CD4-positive, alpha-beta T cell (primary cell): Measurements from ENCODE around the gene CCNJL. TPM values are rescaled to one million over a fixed set of nuclear protein-coding genes. Genes with fewer than 3 reads are reported as not detected.

ENCODE experiments used
- ATAC-seq: fragments of 200-7000 bp; cut with Tn5 transposase; one replicate; pipeline ENCODE4 v1.10.0; 2022; ENCODE audit warnings: mild to moderate bottlenecking; ENCODE audit not compliant: poor library complexity
- CTCF ChIA-PET: fragments of 350-600 bp; sonication (Branson Sonifier 250); formaldehyde crosslinking; loops from one replicate; lab custom pipeline; 2021; ENCODE audit warnings: antibody characterized with exemption, inconsistent platforms; lab: Charles Lee
- POLR2A ChIA-PET: fragments of 350-600 bp; sonication (Branson Sonifier 250); formaldehyde crosslinking; loops from one replicate; lab custom pipeline; 2021; ENCODE audit warnings: antibody characterized with exemption, inconsistent platforms; lab: Charles Lee
- DNase-seq, 14 experiments: peaks; one replicate each; pipeline ENCODE4 v3.0.0-alpha.2; 2013 to 2020; ENCODE audit warnings: mixed read lengths in 2 of 14
- H3K27ac ChIP-seq, 2 donors: one replicate each; pipeline versions ENCODE4 v1.5.1 to v1.7.0; 2013; ENCODE audit warnings: low read length in 2 of 2, low read depth in 1 of 2, mild to moderate bottlenecking in 1 of 2
- H3K27me3 ChIP-seq, 2 experiments: 1 replicate in 1 of 2; 2 replicates in 1 of 2; pipeline versions ENCODE4 v1.6.1 to v1.7.0; 2013; ENCODE audit warnings: low read length in 2 of 2, control low read depth in 1 of 2, mild to moderate bottlenecking in 1 of 2, moderate library complexity in 1 of 2; ENCODE audit not compliant: insufficient read depth in 2 of 2, control insufficient read depth in 1 of 2
- H3K36me3 ChIP-seq: one replicate; pipeline ENCODE4 v1.6.1; 2013; ENCODE audit warnings: low read length, control low read depth; ENCODE audit not compliant: insufficient read depth
- H3K4me1 ChIP-seq: one replicate; pipeline ENCODE4 v1.6.1; 2013; ENCODE audit warnings: low read length, control low read depth; ENCODE audit not compliant: insufficient read depth
- H3K4me3 ChIP-seq: one replicate; pipeline ENCODE4 v1.5.1; 2013; ENCODE audit warnings: mild to moderate bottlenecking, low read length, moderate library complexity
- H3K9me3 ChIP-seq, 2 experiments: 1 replicate in 1 of 2; 2 replicates in 1 of 2; pipeline versions ENCODE4 v1.6.1 to v1.7.0; 2013; ENCODE audit warnings: low read length in 2 of 2, mild to moderate bottlenecking in 2 of 2, control low read depth in 1 of 2, moderate library complexity in 1 of 2; ENCODE audit not compliant: control insufficient read depth in 1 of 2, insufficient read depth in 1 of 2
- H3K27ac Mint-ChIP-seq: one replicate; pipeline ENCODE4 v1.8.0; 2020; ENCODE audit warnings: mixed read lengths
- H3K27me3 Mint-ChIP-seq: one replicate; pipeline ENCODE4 v1.8.0; 2021; ENCODE audit warnings: mixed read lengths
- H3K36me3 Mint-ChIP-seq: one replicate; pipeline ENCODE4 v1.8.0; 2021; ENCODE audit warnings: low read depth, mixed read lengths
- H3K4me1 Mint-ChIP-seq: one replicate; pipeline ENCODE4 v1.8.0; 2021; ENCODE audit warnings: low read depth, mixed read lengths
- H3K4me3 Mint-ChIP-seq: one replicate; pipeline ENCODE4 v1.8.0; 2020; ENCODE audit warnings: mild to moderate bottlenecking, mixed read lengths
- H3K9me3 Mint-ChIP-seq: one replicate; pipeline ENCODE4 v1.8.0; 2020; ENCODE audit warnings: mixed read lengths
- CTCF ChIP-seq: fragments of 200-600 bp; IDR thresholded peaks from one replicate; pipeline ENCODE4 v1.8.0; 2022; ENCODE audit warnings: antibody characterized with exemption, mild to moderate bottlenecking
- intact Hi-C, 2 experiments: fragments of 100-400 bp; cut with DNase I in 1 of 2; cut with micrococcal nuclease in 1 of 2; formaldehyde crosslinking; loops; one replicate each; pipeline versions ENCODE4 v1.15.1 to v1.9.0; 2023 to 2025; cut with DNase I, micrococcal nuclease
- total RNA-seq, 174 experiments: library from RNA in 2 of 174; stranded (reverse) in 2 of 174; gene quantifications; one replicate each; pipeline ENCODE4 v1.2.3 and lab custom pipeline; 2021 to 2026

The CCNJL gene
- total RNA-seq, 2 experiments from 2014 or later: not detected

- Mint-ChIP-seq H3K27me3 (peaks cover 8% of the 10 kb centered on the region), H3K4me3 (no peak overlapping the region), H3K36me3 (no peaks in the 10 kb centered on the region), H3K4me1 (no peaks in the 10 kb centered on the region), H3K9me3 (no peaks in the 10 kb centered on the region), H3K27ac (no peak overlapping the region)
- H3K27me3 ChIP-seq: peaks cover 0 to 2% of the 10 kb centered on the region in 2 experiments
- H3K36me3 ChIP-seq: no peaks in the 10 kb centered on the region
- intact Hi-C loops: no loop called here
- ChIA-PET CTCF (interaction anchor here (1.3 kb wide), 1 partner anchor 12 kb away, joined by 3 read pairs; no protein-coding TSS in a partner anchor), POLR2A (no interaction called here)
- no peak overlapping the region for H3K4me3 ChIP-seq
- H3K4me1 ChIP-seq: no peaks in the 10 kb centered on the region
- no peak for TF ChIP-seq CTCF
- no peaks in the 10 kb centered on the region for H3K9me3 ChIP-seq
- H3K27ac ChIP-seq: no peak overlapping the region
- DNase-seq: no peak
- ATAC-seq: no peak
Observed at GRCh38 chr5:160357394-160357793, 45.0 kb upstream of the CCNJL start.

- no peak overlapping the region for H3K27ac Mint-ChIP-seq
- Histone ChIP-seq H3K4me1 (no peaks in the 10 kb centered on the region), H3K4me3 (no peak overlapping the region), H3K9me3 (no peaks in the 10 kb centered on the region), H3K36me3 (no peaks in the 10 kb centered on the region), H3K27me3 (peaks cover 0 to under 1% of the 10 kb centered on the region in 2 experiments), H3K27ac (no peak overlapping the region)
- DNase-seq (no peak), ATAC-seq (no peak)
- H3K27me3 Mint-ChIP-seq: peaks cover 1% of the 10 kb centered on the region
- intact Hi-C loops: no loop called here
- POLR2A ChIA-PET: no interaction called here
- H3K9me3 Mint-ChIP-seq: no peaks in the 10 kb centered on the region
- no peaks in the 10 kb centered on the region for H3K4me1 Mint-ChIP-seq
- no peaks in the 10 kb centered on the region for H3K36me3 Mint-ChIP-seq
- CTCF ChIA-PET: interaction anchor here (1.3 kb wide), 1 partner anchor 11 kb away, joined by 3 read pairs; no protein-coding TSS in a partner anchor
- H3K4me3 Mint-ChIP-seq: no peak overlapping the region
- TF ChIP-seq CTCF: no peak
Observed at GRCh38 chr5:160356550-160357347, 44.4 kb upstream of the CCNJL start.

GRCh38 chr5:160354666-160355065 lies 42.3 kb upstream of the CCNJL start:
- ATAC-seq: no peak
- H3K4me3 Mint-ChIP-seq: no peak overlapping the region
- POLR2A ChIA-PET: no interaction called here
- H3K27me3 Mint-ChIP-seq: no peaks in the 10 kb centered on the region
- no peaks in the 10 kb centered on the region for H3K4me1 Mint-ChIP-seq
- intact Hi-C loops: no loop called here
- no peaks in the 10 kb centered on the region for H3K27me3 ChIP-seq
- no peak for DNase-seq
- no peaks in the 10 kb centered on the region for H3K4me1 ChIP-seq
- no peak for TF ChIP-seq CTCF
- no peak overlapping the region for H3K4me3 ChIP-seq
- no peaks in the 10 kb centered on the region for H3K36me3 Mint-ChIP-seq
- CTCF ChIA-PET: no interaction called here
- no peaks in the 10 kb centered on the region for H3K9me3 Mint-ChIP-seq
- H3K9me3 ChIP-seq: no peaks in the 10 kb centered on the region
- no peak overlapping the region for H3K27ac ChIP-seq
- no peaks in the 10 kb centered on the region for H3K36me3 ChIP-seq
- H3K27ac Mint-ChIP-seq: no peak overlapping the region
